WTC11 (cell line): ENCODE results near the gene OSGEPL1.

Source experiments
- CREB1 ChIP-seq: sonication (generic); formaldehyde crosslinking; IDR thresholded peaks from 2 replicates; pipeline ENCODE4 v1.8.0; 2023; ENCODE audit warnings: mild to moderate bottlenecking, missing genetic modification reagents
- FOXK1 ChIP-seq: sonication (generic); formaldehyde crosslinking; IDR thresholded peaks from 2 replicates; pipeline ENCODE4 v1.8.0; 2022; ENCODE audit warnings: mild to moderate bottlenecking, moderate library complexity, missing genetic modification reagents
- TF ChIP-seq, protein P1 (sequence below): fragments of 200-600 bp; IDR thresholded peaks from 2 replicates; pipeline ENCODE4 v1.8.0; 2022; ENCODE audit warnings: antibody characterized with exemption

DNA sequence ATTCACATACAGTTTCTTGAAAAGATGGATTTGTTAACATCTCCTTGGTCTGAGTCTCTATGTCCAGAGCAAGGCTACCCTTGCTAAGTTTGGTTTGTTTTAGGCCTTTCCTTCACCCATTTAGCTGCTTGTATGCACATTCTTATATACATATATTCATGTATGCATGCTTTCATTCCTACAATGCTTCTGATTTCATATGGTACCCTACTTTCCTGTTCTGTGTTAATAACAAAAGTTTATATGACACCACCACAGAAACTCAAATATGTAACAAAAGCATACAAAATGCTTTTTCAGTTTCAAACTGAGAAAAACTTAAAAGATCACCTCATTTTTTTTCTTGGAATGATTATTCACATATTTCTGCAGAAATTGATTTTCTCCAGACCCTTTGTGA is 39.4 kb downstream of the OSGEPL1 start:
- no peak for TF ChIP-seq FOXK1
- TF ChIP-seq CREB1 (CRISPR knock-in tag) = no peak
- TF ChIP-seq, protein P1, sequence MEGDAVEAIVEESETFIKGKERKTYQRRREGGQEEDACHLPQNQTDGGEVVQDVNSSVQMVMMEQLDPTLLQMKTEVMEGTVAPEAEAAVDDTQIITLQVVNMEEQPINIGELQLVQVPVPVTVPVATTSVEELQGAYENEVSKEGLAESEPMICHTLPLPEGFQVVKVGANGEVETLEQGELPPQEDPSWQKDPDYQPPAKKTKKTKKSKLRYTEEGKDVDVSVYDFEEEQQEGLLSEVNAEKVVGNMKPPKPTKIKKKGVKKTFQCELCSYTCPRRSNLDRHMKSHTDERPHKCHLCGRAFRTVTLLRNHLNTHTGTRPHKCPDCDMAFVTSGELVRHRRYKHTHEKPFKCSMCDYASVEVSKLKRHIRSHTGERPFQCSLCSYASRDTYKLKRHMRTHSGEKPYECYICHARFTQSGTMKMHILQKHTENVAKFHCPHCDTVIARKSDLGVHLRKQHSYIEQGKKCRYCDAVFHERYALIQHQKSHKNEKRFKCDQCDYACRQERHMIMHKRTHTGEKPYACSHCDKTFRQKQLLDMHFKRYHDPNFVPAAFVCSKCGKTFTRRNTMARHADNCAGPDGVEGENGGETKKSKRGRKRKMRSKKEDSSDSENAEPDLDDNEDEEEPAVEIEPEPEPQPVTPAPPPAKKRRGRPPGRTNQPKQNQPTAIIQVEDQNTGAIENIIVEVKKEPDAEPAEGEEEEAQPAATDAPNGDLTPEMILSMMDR = no peak
